HG03342 (cell line): Measurements from ENCODE around the gene C15orf40.
"Not testable (repeated sequence)": the region's sequence is repeated elsewhere in the genome, so short reads cannot be mapped to it uniquely, and the experiment has no call there.

Experiments
- ATAC-seq: cut with Tn5 transposase; IDR thresholded peaks from one replicate; pipeline ENCODE4 v1.9.1; 2021; ENCODE audit warnings: mild to moderate bottlenecking, moderate library complexity; ENCODE audit not compliant: unreplicated experiment

Gene C15orf40

GRCh38 chr15:83011271-83012075, at the start of gene C15orf40:
C15orf40 (minus strand) TSS chr15:83011639; CDS start chr15:83011607, 32 bp downstream.
- ATAC-seq: peak; percentile 83

GRCh38 chr15:83057696-83058376, 46.4 kb upstream of the C15orf40 start:
- ATAC-seq: no peak

- no peak for ATAC-seq
These were observed 45.6 kb upstream of the C15orf40 start for GRCh38 chr15:83057002-83057401.

- no peak for ATAC-seq
These were observed 41.7 kb upstream of the C15orf40 start for GRCh38 chr15:83053151-83053550.

GRCh38 chr15:83046558-83047127, 35.2 kb upstream of the C15orf40 start:
- ATAC-seq: no peak

- no peak for ATAC-seq
These were observed 32.7 kb upstream of the C15orf40 start for GRCh38 chr15:83044156-83044555.

- no peak for ATAC-seq
These were observed 27.8 kb upstream of the C15orf40 start for GRCh38 chr15:83039206-83039605.

- ATAC-seq: no peak
These were observed 24.8 kb upstream of the C15orf40 start for GRCh38 chr15:83036253-83036652.

GRCh38 chr15:83031234-83031633, 19.8 kb upstream of the C15orf40 start:
- not testable (repeated sequence) for ATAC-seq

- no peak for ATAC-seq
These were observed 18.6 kb upstream of the C15orf40 start for GRCh38 chr15:83030021-83030420.

- no peak for ATAC-seq
These were observed 7.0 kb upstream of the C15orf40 start for GRCh38 chr15:83018436-83018835.

GRCh38 chr15:83016906-83017305, 5.5 kb upstream of the C15orf40 start:
- ATAC-seq: no peak

- ATAC-seq: no peak
These were observed 3.9 kb upstream of the C15orf40 start for GRCh38 chr15:83015361-83015760.

GRCh38 chr15:83014205-83014653, 2.8 kb upstream of the C15orf40 start:
- no peak for ATAC-seq

GRCh38 chr15:83012636-83013035, 1.2 kb upstream of the C15orf40 start:
- ATAC-seq: no peak

GRCh38 chr15:83012076-83012426, 612 bp upstream of the C15orf40 start:
- no peak for ATAC-seq

- peak; percentile 64 for ATAC-seq
These were observed 649 bp downstream of the C15orf40 start for GRCh38 chr15:83010709-83011270.

- ATAC-seq: not testable (repeated sequence)
These were observed 10.8 kb downstream of the C15orf40 start for GRCh38 chr15:83000672-83001031.

- ATAC-seq: peak; percentile 86
These were observed 11.4 kb downstream of the C15orf40 start for GRCh38 chr15:82999905-83000671.

- ATAC-seq: no peak
These were observed 12.0 kb downstream of the C15orf40 start for GRCh38 chr15:82999426-82999825.

- no peak for ATAC-seq
These were observed 15.5 kb downstream of the C15orf40 start for GRCh38 chr15:82995938-82996337.
